BLaER1 treated with 17β-estradiol and CSF1 and Interleukin-3, amounts not matched to agents 10 nM and 100 nM (cell line): ENCODE measurements around the gene SIPA1.

Source experiments
- H3K27ac ChIP-seq, 11 experiments: shearing (Covaris generic); formaldehyde crosslinking; 2 replicates each; pipeline ENCODE4 v1.8.1; 2022
- H3K27me3 ChIP-seq, 11 experiments: shearing (Covaris generic); formaldehyde crosslinking; 2 replicates each; pipeline ENCODE4 v1.8.1; 2022
- H3K36me3 ChIP-seq, 11 experiments: shearing (Covaris generic); formaldehyde crosslinking; 2 replicates each; pipeline ENCODE4 v1.8.1; 2022
- H3K4me1 ChIP-seq, 10 experiments: shearing (Covaris generic); formaldehyde crosslinking; 2 replicates each; pipeline ENCODE4 v1.8.1; 2022
- H3K4me2 ChIP-seq, 11 experiments: shearing (Covaris generic); formaldehyde crosslinking; 2 replicates each; pipeline ENCODE4 v1.8.1; 2022
- H3K4me3 ChIP-seq, 10 experiments: shearing (Covaris generic); formaldehyde crosslinking; 2 replicates each; pipeline ENCODE4 v1.8.1; 2022
- H3K9ac ChIP-seq, 11 experiments: shearing (Covaris generic); formaldehyde crosslinking; 2 replicates each; pipeline ENCODE4 v1.8.1; 2022
- H3K9me3 ChIP-seq, 11 experiments: shearing (Covaris generic); formaldehyde crosslinking; replicated peaks in 1 of 11; 2 replicates each; pipeline ENCODE4 v1.8.1; 2022
- H4K20me1 ChIP-seq, 11 experiments: shearing (Covaris generic); formaldehyde crosslinking; 2 replicates each; pipeline ENCODE4 v1.8.1; 2022
- Cebpa-rat ChIP-seq, 11 experiments: shearing (Covaris generic); IDR thresholded peaks; 2 replicates each; pipeline ENCODE4 v1.8.1; 2022

Gene SIPA1

DNA sequence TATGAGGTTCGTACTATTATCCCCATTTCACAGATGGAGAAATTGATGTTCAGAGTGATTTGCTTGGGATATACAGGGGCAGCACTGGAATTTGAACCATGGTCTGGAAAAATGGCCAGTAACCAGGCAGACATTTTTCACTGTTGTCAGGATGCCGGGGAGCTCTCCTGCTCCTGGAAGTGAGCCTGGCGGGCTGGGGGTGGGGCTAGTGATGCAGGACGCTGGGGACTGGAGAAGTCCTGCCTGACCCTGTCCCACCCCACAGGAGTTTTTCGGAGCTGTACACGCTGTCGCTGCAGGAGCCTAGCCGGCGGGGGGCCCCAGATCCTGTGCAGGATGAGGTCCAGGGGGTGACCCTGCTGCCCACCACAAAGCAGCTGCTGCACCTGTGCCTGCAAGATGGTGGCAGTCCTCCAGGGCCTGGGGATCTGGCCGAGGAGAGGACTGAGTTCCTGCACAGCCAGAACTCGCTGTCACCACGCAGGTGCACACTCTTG is 11.1 kb downstream of the SIPA1 start:
- TF ChIP-seq Cebpa-rat (IDR thresholded peaks at IDR 0.05) = no peak
- Histone ChIP-seq H3K4me2 (peak overlapping the region in 9 of 11 experiments; percentile 22 to 96 (median 92); a peak in 13 of 22 replicates), H3K9ac (peak overlapping the region in 9 of 11 experiments; percentile 25 to 91 (median 84); a peak in 9 of 22 replicates), H3K4me3 (no peak overlapping the region), H4K20me1 (peaks cover 10 to 91% (median 65%) of the 10 kb centered on the region in 11 experiments; a peak in 18 of 22 replicates), H3K4me1 (peaks cover 46 to 54% (median 47%) of the 10 kb centered on the region in 10 experiments), H3K27ac (no peak overlapping the region; a peak in 1 of 22 replicates), H3K9me3 (no peaks in the 10 kb centered on the region), H3K36me3 (peaks cover 73 to 88% (median 84%) of the 10 kb centered on the region in 11 experiments), H3K27me3 (no peaks in the 10 kb centered on the region)

DNA sequence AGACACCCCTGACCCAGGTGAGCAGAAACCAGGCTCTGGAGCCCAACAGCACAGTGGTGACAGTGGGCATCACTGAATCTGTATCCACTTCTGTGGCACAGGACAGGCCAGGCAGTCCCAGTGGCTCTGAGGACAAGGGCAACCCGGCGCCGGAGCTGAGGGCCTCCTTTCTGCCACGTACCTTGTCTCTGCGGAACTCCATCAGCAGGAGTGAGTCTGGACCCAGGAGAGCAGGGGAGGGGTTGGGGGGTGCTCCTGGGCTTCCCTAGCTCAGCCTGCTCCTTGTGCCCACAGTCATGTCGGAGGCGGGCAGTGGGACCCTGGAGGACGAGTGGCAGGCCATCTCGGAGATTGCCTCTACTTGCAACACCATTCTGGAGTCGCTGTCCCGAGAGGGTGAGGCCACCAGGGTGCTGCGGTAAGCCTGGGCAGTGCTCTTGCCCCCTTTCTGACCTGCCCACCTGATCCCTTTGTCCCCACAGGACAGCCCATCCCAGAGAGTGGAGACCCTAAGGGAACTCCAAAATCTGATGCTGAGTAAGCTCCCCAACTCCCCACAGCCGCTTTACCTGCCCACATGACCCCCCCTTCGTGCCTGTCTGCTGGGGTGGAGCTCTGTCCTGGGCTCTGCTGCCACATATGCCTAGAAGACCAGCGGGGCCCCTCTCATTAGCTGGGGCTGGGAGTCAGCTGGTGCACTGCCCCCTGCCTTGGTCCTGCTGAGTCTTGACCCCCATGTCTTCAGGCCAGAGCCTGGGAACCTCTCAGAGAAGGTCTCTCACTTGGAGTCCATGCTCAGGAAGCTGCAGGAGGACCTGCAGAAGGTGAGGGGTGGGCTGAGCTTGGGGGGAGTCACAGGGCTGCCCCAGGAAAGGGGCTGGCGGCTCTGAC is 12.0 kb downstream of the SIPA1 start:
- H3K4me1 ChIP-seq = peaks cover 54 to 62% (median 56%) of the 10 kb centered on the region in 10 experiments
- H3K9me3 ChIP-seq = no peaks in the 10 kb centered on the region
- TF ChIP-seq Cebpa-rat (IDR thresholded peaks at IDR 0.05) = no peak
- H3K4me3 ChIP-seq = no peak overlapping the region
- peaks cover 77 to 88% (median 84%) of the 10 kb centered on the region in 11 experiments for H3K36me3 ChIP-seq
- H4K20me1 ChIP-seq = peaks cover 3 to 91% (median 61%) of the 10 kb centered on the region in 11 experiments; a peak in 18 of 22 replicates
- H3K4me2 ChIP-seq = peak overlapping the region; percentile 83 to 96 (median 93)
- no peaks in the 10 kb centered on the region for H3K27me3 ChIP-seq
- H3K27ac ChIP-seq = peak overlapping the region in 7 of 11 experiments; percentile 1 to 96 (median 37); a peak in 8 of 22 replicates
- H3K9ac ChIP-seq = peak overlapping the region in 10 of 11 experiments; percentile 13 to 91 (median 84); a peak in 18 of 22 replicates

DNA sequence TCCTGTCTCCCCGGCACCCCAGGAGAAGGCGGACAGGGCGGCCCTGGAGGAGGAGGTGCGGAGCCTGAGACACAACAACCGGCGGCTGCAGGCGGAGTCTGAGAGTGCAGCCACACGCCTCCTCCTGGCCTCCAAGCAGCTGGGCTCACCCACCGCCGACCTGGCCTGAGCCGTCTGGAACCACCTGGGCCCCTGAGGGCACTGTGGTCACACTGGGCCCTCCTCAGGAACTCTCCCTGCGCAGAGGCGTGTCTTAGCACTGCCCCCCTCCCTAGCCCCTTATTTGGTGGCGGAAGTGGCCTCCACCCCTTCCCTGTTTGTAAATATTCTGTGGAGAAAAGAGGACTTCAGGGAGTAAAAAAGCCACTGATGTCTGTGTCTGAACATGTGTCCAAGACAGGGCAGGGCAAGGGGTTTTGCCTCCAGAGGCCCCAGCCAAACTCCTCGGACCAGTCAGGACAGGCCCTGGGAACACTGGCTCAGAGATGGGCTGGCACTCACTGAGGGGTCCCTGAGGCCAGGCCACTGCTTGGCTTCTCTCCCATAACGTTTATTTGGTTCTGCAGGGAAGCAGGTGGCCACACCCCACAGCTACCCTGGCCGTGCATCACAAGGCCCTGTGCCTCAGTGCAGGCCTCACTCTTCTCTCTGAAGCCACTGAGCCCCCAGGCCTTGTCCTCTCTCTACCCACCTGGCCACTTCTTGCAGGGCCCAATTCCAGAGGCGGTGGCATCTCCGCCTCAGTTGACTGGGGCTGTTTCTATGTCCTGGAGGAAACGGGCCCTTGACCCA is 12.8 kb downstream of the SIPA1 start:
- peak overlapping the region in 8 of 11 experiments; percentile 1 to 96 (median 63); a peak in 10 of 22 replicates for H3K27ac ChIP-seq
- peak overlapping the region; percentile 83 to 96 (median 93) for H3K4me2 ChIP-seq
- peaks cover 57 to 71% (median 61%) of the 10 kb centered on the region in 10 experiments for H3K4me1 ChIP-seq
- H3K9ac ChIP-seq = peak overlapping the region in 10 of 11 experiments; percentile 17 to 91 (median 84); a peak in 18 of 22 replicates
- H3K36me3 ChIP-seq = peaks cover 77 to 88% (median 84%) of the 10 kb centered on the region in 11 experiments
- H4K20me1 ChIP-seq = peaks cover 0 to 91% (median 54%) of the 10 kb centered on the region in 11 experiments; a peak in 18 of 22 replicates
- H3K4me3 ChIP-seq = no peak overlapping the region; a peak in 1 of 20 replicates
- H3K9me3 ChIP-seq = no peaks in the 10 kb centered on the region
- H3K27me3 ChIP-seq = no peaks in the 10 kb centered on the region
- TF ChIP-seq Cebpa-rat (IDR thresholded peaks at IDR 0.05) = no peak

DNA sequence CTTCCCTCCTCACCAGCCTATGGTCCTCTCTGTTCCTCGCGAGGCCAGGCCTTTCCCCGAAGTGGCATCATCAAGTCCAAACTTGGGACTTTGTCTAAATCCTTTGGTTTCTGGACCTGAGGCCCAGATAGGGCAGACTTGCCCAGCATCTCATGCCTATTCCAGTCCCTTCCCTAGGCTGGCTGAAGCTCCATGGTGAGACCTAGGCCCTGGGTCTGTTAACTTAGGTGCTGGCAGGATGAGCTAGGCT is 13.4 kb downstream of the SIPA1 start:
- Histone ChIP-seq H3K27me3 (no peaks in the 10 kb centered on the region), H3K4me2 (peak overlapping the region; percentile 83 to 96 (median 93)), H3K4me3 (no peak overlapping the region; a peak in 1 of 20 replicates), H4K20me1 (peaks cover 0 to 92% (median 54%) of the 10 kb centered on the region in 11 experiments; a peak in 18 of 22 replicates), H3K36me3 (peaks cover 77 to 88% (median 84%) of the 10 kb centered on the region in 11 experiments), H3K9ac (peak overlapping the region; percentile 19 to 92 (median 88); a peak in 16 of 22 replicates), H3K27ac (peak overlapping the region in 8 of 11 experiments; percentile 1 to 96 (median 92); a peak in 10 of 22 replicates), H3K9me3 (no peaks in the 10 kb centered on the region), H3K4me1 (peaks cover 57 to 76% (median 61%) of the 10 kb centered on the region in 10 experiments)
- no peak for TF ChIP-seq Cebpa-rat (IDR thresholded peaks at IDR 0.05)

DNA sequence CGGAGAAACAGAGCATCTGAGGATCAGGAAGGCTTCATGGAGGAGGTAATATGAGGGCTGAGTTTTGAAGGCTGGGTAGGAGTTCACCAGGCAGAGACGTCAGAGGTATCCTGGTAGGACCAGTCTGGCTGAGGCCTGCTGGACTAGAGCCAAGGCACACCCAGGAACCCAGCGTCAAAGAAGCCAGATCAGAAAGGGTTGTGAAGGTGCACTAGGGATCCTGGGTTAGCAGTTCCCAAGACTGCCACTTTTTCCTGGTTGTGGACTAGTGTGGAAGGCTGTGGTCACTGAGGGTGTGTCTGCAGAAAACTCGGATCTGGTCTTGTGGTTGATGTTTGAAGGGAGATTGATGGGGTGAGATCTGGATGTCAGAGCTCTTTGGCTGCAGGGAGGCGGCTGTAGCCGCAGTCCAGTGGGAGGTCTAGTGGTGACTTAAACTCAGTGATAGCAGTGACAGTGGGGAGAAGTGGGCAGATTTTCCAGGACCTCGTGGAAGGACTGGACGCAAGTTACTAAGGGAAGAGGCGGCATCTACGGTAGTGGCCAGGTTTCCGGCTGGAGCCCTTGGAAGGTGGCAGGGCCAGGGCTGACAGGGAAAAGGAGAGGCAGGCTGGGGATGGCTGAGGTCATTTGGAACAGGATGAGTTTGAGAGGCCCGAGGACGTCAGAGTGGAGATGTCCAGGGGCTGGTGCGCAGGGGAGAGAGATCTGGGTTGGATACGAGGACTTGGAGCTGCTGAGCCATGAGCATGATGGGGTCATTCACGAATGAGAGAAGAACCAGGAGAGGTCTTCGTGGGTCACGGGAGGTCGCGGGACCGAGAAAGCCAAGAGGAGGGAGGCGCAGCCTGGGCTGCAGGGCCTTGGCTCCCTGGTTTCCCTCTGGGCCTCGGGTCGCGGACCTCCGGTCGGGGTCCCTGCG is 13.9 kb downstream of the SIPA1 start:
- Histone ChIP-seq H3K4me1 (peaks cover 57 to 79% (median 61%) of the 10 kb centered on the region in 10 experiments), H3K4me3 (peak overlapping the region; percentile 46 to 71 (median 60)), H3K27ac (peak overlapping the region; percentile 73 to 96 (median 91); a peak in 21 of 22 replicates), H3K4me2 (peak overlapping the region; percentile 83 to 96 (median 93)), H3K9ac (peak overlapping the region; percentile 81 to 92 (median 88); a peak in 21 of 22 replicates), H3K36me3 (peaks cover 77 to 88% (median 84%) of the 10 kb centered on the region in 11 experiments), H4K20me1 (peaks cover 0 to 92% (median 51%) of the 10 kb centered on the region in 11 experiments; a peak in 18 of 22 replicates), H3K27me3 (no peaks in the 10 kb centered on the region), H3K9me3 (no peaks in the 10 kb centered on the region)
- no peak for TF ChIP-seq Cebpa-rat (IDR thresholded peaks at IDR 0.05)

DNA sequence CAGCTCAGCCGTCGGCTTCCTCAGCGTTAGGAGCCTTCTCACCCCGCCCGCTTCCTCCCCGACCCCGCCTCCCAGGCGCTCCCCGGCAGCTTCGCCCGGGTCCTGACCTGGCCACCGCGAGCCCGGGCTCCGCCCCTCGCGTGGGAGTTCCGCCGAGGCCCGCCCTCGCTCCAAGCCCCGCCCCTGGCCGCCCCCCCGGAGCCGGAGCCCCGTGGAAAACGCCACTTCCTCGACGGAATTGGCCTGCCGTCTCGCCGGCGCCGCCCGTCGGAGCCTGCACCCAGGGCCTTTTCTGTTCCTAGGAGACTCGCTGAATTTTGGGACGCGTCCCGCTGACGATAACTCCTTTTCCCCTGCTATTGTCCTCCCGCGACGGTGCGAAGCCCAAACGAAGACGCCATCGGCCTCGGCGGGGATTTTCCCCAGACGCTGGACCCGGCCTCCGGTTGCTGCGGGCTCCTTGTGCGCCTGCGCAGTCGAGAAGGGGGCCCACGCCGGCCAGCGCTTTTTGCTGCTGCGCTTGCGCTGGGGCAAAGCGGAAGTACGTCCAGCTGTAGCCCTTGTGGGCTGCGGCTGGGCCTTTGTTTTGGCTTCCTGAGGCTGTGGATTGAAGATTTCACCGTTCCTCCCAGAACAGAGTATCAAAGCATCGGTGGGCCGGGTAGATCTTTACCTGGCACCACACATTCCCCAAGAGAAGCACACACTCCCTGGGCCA is 14.8 kb downstream of the SIPA1 start:
- TF ChIP-seq Cebpa-rat (IDR thresholded peaks at IDR 0.05) = no peak
- H3K36me3 ChIP-seq = peaks cover 77 to 88% (median 84%) of the 10 kb centered on the region in 11 experiments
- no peaks in the 10 kb centered on the region for H3K27me3 ChIP-seq
- no peaks in the 10 kb centered on the region for H3K9me3 ChIP-seq
- H3K9ac ChIP-seq = peak overlapping the region; percentile 81 to 92 (median 88)
- peak overlapping the region; percentile 73 to 96 (median 91) for H3K27ac ChIP-seq
- peak overlapping the region; percentile 46 to 71 (median 60) for H3K4me3 ChIP-seq
- peak overlapping the region; percentile 83 to 96 (median 93) for H3K4me2 ChIP-seq
- peaks cover 57 to 79% (median 61%) of the 10 kb centered on the region in 10 experiments for H3K4me1 ChIP-seq
- peaks cover 6 to 92% (median 50%) of the 10 kb centered on the region in 11 experiments; a peak in 19 of 22 replicates for H4K20me1 ChIP-seq
